Keratinocyte (primary cell): Measurements from ENCODE around the gene FAM136A. TPM values are rescaled to one million over a fixed set of nuclear protein-coding genes. Genes with fewer than 3 reads are reported as not detected.
"Not testable (repeated sequence)": the region's sequence is repeated elsewhere in the genome, so short reads cannot be mapped to it uniquely, and the experiment has no call there.

Experiments
- DNase-seq: peaks from one replicate; pipeline ENCODE4 v3.0.0-alpha.2; 2011; ENCODE audit warnings: low read depth, missing footprints, low spot score
- FAIRE-seq: peaks from 2 replicates; lab custom pipeline; 2011; peaks lifted over from hg19 to GRCh38; lab: Jason Lieb, UNC
- H2AFZ ChIP-seq: 2 replicates; pipeline ENCODE4 v1.6.0; 2012; ENCODE audit warnings: low read length, control low read depth, inconsistent platforms; ENCODE audit not compliant: control insufficient read depth
- H3K27ac ChIP-seq: 2 replicates; pipeline ENCODE4 v1.5.1; 2011; ENCODE audit warnings: low read length; ENCODE audit not compliant: control insufficient read depth, insufficient read depth
- H3K27me3 ChIP-seq: 3 replicates; pipeline ENCODE4 v1.6.0; 2011; ENCODE audit warnings: low read length; ENCODE audit not compliant: control insufficient read depth, insufficient read depth; ENCODE audit errors: extremely low read depth
- H3K36me3 ChIP-seq, 2 experiments: 2 replicates in 1 of 2; 3 replicates in 1 of 2; pipeline ENCODE4 v1.5.1; 2011; ENCODE audit warnings: low read length in 2 of 2, mild to moderate bottlenecking in 1 of 2; ENCODE audit not compliant: control insufficient read depth in 2 of 2, insufficient read depth in 2 of 2; ENCODE audit errors: extremely low read depth in 1 of 2
- H3K4me1 ChIP-seq: 3 replicates; pipeline ENCODE4 v1.5.1; 2011; ENCODE audit warnings: low read length; ENCODE audit not compliant: control insufficient read depth, insufficient read depth; ENCODE audit errors: extremely low read depth
- H3K4me2 ChIP-seq: 3 replicates; pipeline ENCODE4 v1.6.0; 2011; ENCODE audit warnings: low read depth, low read length; ENCODE audit not compliant: control insufficient read depth, insufficient read depth; ENCODE audit errors: extremely low read depth
- H3K4me3 ChIP-seq, 3 experiments: fragments of 200-600 bp in 1 of 3; sonication (generic) in 1 of 3; 2 replicates in 2 of 3; 3 replicates in 1 of 3; pipeline ENCODE4 v1.5.1; 2011 to 2016; ENCODE audit warnings: low read length in 3 of 3, mild to moderate bottlenecking in 3 of 3, control low read depth in 2 of 3, inconsistent platforms in 1 of 3, low read depth in 1 of 3, mixed read lengths in 1 of 3, mixed run types in 1 of 3, moderate library complexity in 1 of 3; ENCODE audit not compliant: control insufficient read depth in 2 of 3, insufficient read depth in 2 of 3; ENCODE audit errors: extremely low read depth in 1 of 3
- H3K79me2 ChIP-seq: 2 replicates; pipeline ENCODE4 v1.6.0; 2012; ENCODE audit warnings: low read length; ENCODE audit not compliant: control insufficient read depth, insufficient read depth
- H3K9ac ChIP-seq: 3 replicates; pipeline ENCODE4 v1.6.0; 2011; ENCODE audit warnings: low read length; ENCODE audit not compliant: control insufficient read depth, insufficient read depth; ENCODE audit errors: extremely low read depth
- H3K9me1 ChIP-seq: 3 replicates; pipeline ENCODE4 v1.6.0; 2011; ENCODE audit warnings: low read length; ENCODE audit not compliant: control insufficient read depth, insufficient read depth; ENCODE audit errors: extremely low read depth
- H3K9me3 ChIP-seq: 2 replicates; pipeline ENCODE4 v1.5.1; 2012; ENCODE audit warnings: low read depth, low read length; ENCODE audit not compliant: control insufficient read depth
- H4K20me1 ChIP-seq: 3 replicates; pipeline ENCODE4 v1.6.0; 2011; ENCODE audit warnings: low read length; ENCODE audit not compliant: control insufficient read depth, insufficient read depth; ENCODE audit errors: extremely low read depth
- CTCF ChIP-seq, 3 experiments: IDR thresholded peaks in 1 of 3; conservative IDR thresholded peaks in 1 of 3; optimal IDR thresholded peaks in 1 of 3; 2 replicates in 2 of 3; 3 replicates in 1 of 3; pipeline versions ENCODE3 to v1.5.1; 2011; ENCODE audit warnings: low read length in 3 of 3, mild to moderate bottlenecking in 3 of 3, moderate library complexity in 2 of 3, control low read depth in 1 of 3, inconsistent platforms in 1 of 3; ENCODE audit not compliant: insufficient read depth in 2 of 3; ENCODE audit errors: extremely low read depth in 1 of 3
- EZH2 ChIP-seq: IDR thresholded peaks from one replicate; pipeline ENCODE4 v1.6.1; 2012; ENCODE audit warnings: inconsistent platforms, mild to moderate bottlenecking, low read length, moderate library complexity
- dilution Hi-C: fragments of 300-500 bp; cut with MboI; formaldehyde crosslinking; loops from one replicate; pipeline ENCODE4 v1.7.0; 2020; ENCODE audit warnings: low sequenced_read_pairs; ENCODE audit not compliant: extremely low pct_ligation_motif_present
- polyA plus RNA-seq, 5 experiments: library from polyadenylated mRNA; depleted of rRNA in 3 of 5; stranded (reverse) in 3 of 5; stranded (forward) in 1 of 5; unstranded in 1 of 5; fragments of >200 nt; gene quantifications; 1 replicate in 1 of 5; 2 replicates in 3 of 5; 3 replicates in 1 of 5; pipeline versions ENCODE4 v1.2.1 to v1.2.3, GENCODE V29; 2011 to 2012; ENCODE audit warnings: missing spikeins in 2 of 5, low read depth in 1 of 5, low replicate concordance in 1 of 5

Gene FAM136A
- polyA plus RNA-seq, 1 donor (not counting 4 experiments of a cell fraction or from before 2014, with no cell fraction given): 35.8 TPM

DNA sequence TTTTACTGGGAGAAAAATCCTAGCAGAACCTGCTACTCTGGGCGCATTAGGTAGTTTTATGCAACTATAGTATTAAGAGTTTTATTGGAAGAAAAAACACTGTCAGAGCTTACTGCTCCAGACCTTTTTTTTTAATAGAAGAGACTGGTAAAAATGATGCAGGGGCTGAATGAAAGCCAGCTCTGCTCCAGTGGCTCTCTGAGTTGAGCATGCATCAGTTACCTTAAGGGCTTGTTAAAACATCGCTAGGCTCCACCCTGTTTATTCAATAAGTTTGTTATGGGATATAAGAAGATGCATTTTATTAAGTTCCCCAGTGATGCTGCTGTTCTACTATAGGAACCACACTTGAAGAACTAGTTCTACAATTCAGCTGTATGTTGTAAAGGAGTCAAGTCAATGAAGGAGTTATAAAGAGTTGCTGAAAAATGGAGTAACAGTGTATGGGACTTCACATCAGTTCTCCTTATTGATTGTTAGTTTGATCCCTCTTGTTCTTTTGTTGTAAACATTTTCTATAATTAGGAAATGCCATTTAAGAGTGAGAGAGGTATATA lies 21.5 kb downstream of the FAM136A start:
- Histone ChIP-seq H3K4me1 (no peaks in the 10 kb centered on the region), H3K79me2 (peaks cover 24% of the 10 kb centered on the region), H3K27ac (no peak overlapping the region), H3K36me3 (peaks cover 6 to 10% of the 10 kb centered on the region in 2 experiments), H2AFZ (no peak overlapping the region), H3K9me1 (no peaks in the 10 kb centered on the region), H3K4me2 (no peak overlapping the region), H3K27me3 (no peaks in the 10 kb centered on the region), H3K9me3 (no peaks in the 10 kb centered on the region), H4K20me1 (peaks cover 4% of the 10 kb centered on the region), H3K4me3 (no peak overlapping the region), H3K9ac (no peak overlapping the region)
- FAIRE-seq (no peak), DNase-seq (no peak)
- dilution Hi-C loops: no loop called here
- TF ChIP-seq EZH2: no peak
- no peak for TF ChIP-seq CTCF (optimal IDR thresholded peaks at IDR 0.05 in 1 of 3, IDR thresholded peaks at IDR 0.05 in 1 of 3, conservative IDR thresholded peaks at IDR 0.05 in 1 of 3; ENCODE audit: extremely low read depth in 1 of 3, insufficient read depth in 2 of 3, low read length in 3 of 3)

DNA sequence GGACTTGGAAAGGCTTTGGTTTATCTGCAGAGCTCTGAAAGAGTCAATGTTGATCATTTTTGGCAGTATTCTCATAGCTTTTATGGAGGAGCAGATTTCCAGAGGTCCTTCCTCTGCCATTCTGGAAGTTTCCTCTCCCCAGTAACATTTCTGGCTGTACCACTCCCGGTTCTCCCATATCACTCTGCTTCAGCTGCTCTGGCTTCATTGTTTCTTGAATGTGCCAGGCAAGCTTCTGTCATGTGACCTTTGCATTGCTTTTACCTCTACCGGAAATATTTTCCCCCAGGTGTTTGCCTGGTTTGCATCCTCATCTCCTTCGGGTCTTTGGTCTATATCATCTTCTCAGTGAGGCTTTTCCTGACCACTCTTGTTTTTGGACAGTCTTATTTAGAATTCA lies 31.5 kb downstream of the FAM136A start:
- no peak overlapping the region for H3K4me2 ChIP-seq
- peak overlapping the region; percentile 30 for H2AFZ ChIP-seq
- no peaks in the 10 kb centered on the region for H3K9me1 ChIP-seq
- dilution Hi-C loops: no loop called here
- H3K36me3 ChIP-seq: peaks cover 6 to 8% of the 10 kb centered on the region in 2 experiments
- H3K27me3 ChIP-seq: no peaks in the 10 kb centered on the region
- peaks cover 4% of the 10 kb centered on the region for H3K4me1 ChIP-seq
- DNase-seq (no peak), FAIRE-seq (no peak)
- H3K27ac ChIP-seq: no peak overlapping the region
- TF ChIP-seq CTCF (optimal IDR thresholded peaks at IDR 0.05 in 1 of 3, IDR thresholded peaks at IDR 0.05 in 1 of 3, conservative IDR thresholded peaks at IDR 0.05 in 1 of 3; ENCODE audit: extremely low read depth in 1 of 3, insufficient read depth in 2 of 3, low read length in 3 of 3) (no peak), EZH2 (no peak)
- H3K9me3 ChIP-seq: no peaks in the 10 kb centered on the region
- H3K79me2 ChIP-seq: no peaks in the 10 kb centered on the region
- H4K20me1 ChIP-seq: no peaks in the 10 kb centered on the region
- H3K9ac ChIP-seq: no peak overlapping the region
- no peak overlapping the region for H3K4me3 ChIP-seq

DNA sequence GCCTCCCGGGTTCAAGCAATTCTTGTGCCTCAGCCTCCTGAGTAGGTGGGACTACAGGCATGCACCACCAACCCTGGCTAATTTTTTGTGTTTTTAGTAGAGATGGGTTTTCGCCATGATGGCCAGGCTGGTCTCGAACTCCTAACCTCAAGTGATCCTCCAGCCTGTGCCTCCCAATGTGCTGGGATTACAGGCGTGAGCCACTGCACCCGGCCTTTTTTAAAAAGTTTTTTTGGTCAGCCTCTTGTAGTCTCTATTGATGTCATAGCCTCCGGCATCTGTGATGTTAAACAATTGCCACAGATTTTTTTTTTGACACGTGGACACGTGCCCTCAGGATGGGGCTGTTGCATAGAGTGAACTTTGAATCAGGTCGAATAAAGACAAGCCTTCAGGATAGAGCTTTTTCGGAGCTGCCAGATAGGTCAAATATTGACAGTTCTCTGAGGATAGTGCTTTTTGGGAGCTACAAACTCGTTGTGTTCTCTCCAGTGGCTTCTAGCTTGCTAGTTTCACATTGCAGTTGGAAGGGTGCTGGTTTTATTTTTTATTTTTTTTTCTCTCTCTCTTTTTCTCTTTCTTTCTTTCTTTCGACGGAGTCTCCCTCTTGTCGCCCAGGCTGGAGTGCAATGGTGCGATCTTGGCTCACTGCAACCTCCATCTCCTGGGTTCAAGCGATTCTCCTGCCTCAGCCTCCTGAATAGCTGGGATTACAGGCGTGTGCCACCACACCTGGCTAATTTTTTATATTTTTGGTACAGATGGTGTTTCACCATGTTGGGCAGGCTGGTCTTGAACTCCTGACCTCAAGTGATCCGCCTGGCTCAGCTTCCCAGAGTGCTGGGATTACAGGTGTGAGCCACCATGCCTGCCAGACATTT lies 32.2 kb downstream of the FAM136A start:
- not testable (repeated sequence) for H3K79me2 ChIP-seq, H3K36me3 ChIP-seq

More for the DNA sequence above, 32.2 kb downstream of the FAM136A start:
- H3K27me3 ChIP-seq, DNase-seq, H3K4me3 ChIP-seq, H3K4me1 ChIP-seq, H3K9ac ChIP-seq, H3K9me3 ChIP-seq, H3K27ac ChIP-seq, H3K9me1 ChIP-seq, FAIRE-seq, dilution Hi-C loops, H2AFZ ChIP-seq, H3K4me2 ChIP-seq, H4K20me1 ChIP-seq: not testable (repeated sequence)
